Lower leg skin (tissue), 4 donors: ENCODE data around the gene LRRC27. TPM values are rescaled to one million over a fixed set of nuclear protein-coding genes. Genes with fewer than 3 reads are reported as not detected.

Source experiments
- DNase-seq, 2 donors: peaks; one replicate each; pipeline ENCODE4 v3.0.0-alpha.2; 2019; ENCODE audit warnings: low spot score in 2 of 2
- H3K4me3 ChIP-seq: fragments of 200-600 bp; sonication (generic); 2 replicates; pipeline ENCODE4 v1.5.1; 2017; ENCODE audit warnings: mild to moderate bottlenecking, low read depth; ENCODE audit not compliant: poor library complexity, severe bottlenecking
- POLR2A ChIP-seq, 2 donors: fragments of 450-650 bp; IDR thresholded peaks; one replicate each; pipeline ENCODE4 v1.6.1; 2016 to 2017; ENCODE audit warnings: antibody characterized with exemption in 2 of 2, mild to moderate bottlenecking in 1 of 2, moderate library complexity in 1 of 2
- WGBS, 2 donors: methylation state at CpG; one replicate each; pipeline ENCODE4 v1.1.5; 2018; 5-methylcytosine and 5-hydroxymethylcytosine counted together
- intact Hi-C: fragments of 100-400 bp; cut with DNase I; formaldehyde crosslinking; loops from one replicate; pipeline ENCODE4 v1.15.0; 2023; ENCODE audit warnings: low total_unique reads
- total RNA-seq, 4 donors: library from RNA; depleted of rRNA; stranded (reverse); fragments of >200 nt; gene quantifications; one replicate each; pipeline ENCODE4 v1.1.0, GENCODE V29; 2016
- TF ChIP-seq, protein P1 (sequence below), 3 donors: fragments of 450-650 bp; IDR thresholded peaks; one replicate each; pipeline ENCODE4 v1.5.1; 2016; ENCODE audit warnings: antibody characterized with exemption in 3 of 3, mild to moderate bottlenecking in 3 of 3, moderate library complexity in 2 of 3

Gene LRRC27
- 10 to 100 TPM in 1 of 4 donors, 1 to 10 TPM in 3; 3.1 to 11.3 (median 8.5) TPM for total RNA-seq

DNA sequence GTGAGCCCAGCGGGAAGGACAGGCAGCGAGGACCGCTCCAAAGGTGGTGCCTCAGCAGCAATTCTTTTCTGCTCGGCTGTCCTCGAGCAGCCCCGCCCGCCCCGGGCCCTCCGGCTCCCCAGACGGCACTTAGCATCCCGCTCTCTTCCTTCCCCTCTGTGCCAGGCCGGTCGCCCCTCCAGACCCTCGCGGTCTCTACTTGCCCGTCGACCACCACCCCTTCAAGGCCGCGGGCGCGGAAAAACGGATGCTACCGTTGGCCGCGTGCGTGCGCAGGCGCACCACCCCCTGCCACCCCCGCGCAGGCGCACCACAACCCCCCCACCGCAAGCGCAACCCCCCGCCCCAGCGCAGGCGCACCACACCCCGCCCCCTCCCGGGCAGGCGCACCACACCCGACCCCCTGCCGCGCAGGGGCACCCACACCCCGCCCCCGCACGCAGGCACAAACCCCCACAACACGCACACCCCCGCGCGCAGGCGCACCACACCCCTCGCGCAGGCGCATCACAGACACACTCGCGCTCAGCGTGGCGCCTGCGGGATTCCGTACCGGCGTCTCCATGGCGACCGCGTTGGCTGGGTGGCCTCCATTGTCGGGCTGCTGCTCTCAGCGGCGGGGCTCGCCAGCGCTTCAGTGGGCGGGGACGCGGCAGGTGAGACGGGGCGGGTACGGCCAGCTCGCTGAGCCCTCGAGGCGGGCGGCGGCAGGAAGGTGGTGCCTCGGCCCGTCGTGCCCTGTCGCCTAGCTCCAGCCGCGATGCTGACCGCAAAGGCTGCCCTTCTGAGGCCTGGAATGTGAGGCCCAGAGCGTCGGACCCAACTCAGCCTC is at the start of gene LRRC27:
LRRC27 (plus strand) TSS at position 593 of the 832 bp plus-strand sequence. CDS start 1,332 bp downstream, outside the sequence.
- no peak for TF ChIP-seq POLR2A (IDR thresholded peaks at IDR 0.05)
- TF ChIP-seq, protein P1, sequence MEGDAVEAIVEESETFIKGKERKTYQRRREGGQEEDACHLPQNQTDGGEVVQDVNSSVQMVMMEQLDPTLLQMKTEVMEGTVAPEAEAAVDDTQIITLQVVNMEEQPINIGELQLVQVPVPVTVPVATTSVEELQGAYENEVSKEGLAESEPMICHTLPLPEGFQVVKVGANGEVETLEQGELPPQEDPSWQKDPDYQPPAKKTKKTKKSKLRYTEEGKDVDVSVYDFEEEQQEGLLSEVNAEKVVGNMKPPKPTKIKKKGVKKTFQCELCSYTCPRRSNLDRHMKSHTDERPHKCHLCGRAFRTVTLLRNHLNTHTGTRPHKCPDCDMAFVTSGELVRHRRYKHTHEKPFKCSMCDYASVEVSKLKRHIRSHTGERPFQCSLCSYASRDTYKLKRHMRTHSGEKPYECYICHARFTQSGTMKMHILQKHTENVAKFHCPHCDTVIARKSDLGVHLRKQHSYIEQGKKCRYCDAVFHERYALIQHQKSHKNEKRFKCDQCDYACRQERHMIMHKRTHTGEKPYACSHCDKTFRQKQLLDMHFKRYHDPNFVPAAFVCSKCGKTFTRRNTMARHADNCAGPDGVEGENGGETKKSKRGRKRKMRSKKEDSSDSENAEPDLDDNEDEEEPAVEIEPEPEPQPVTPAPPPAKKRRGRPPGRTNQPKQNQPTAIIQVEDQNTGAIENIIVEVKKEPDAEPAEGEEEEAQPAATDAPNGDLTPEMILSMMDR (IDR thresholded peaks at IDR 0.05): no peak
- WGBS, 2 donors: 0 to 1% methylated on average over 20 to 23 of the region's 89 CpGs
- H3K4me3 ChIP-seq: peak within 1 kb of the TSS; percentile 73
- intact Hi-C loops: no loop called here
- DNase-seq: peak; percentile 97 to 100

DNA sequence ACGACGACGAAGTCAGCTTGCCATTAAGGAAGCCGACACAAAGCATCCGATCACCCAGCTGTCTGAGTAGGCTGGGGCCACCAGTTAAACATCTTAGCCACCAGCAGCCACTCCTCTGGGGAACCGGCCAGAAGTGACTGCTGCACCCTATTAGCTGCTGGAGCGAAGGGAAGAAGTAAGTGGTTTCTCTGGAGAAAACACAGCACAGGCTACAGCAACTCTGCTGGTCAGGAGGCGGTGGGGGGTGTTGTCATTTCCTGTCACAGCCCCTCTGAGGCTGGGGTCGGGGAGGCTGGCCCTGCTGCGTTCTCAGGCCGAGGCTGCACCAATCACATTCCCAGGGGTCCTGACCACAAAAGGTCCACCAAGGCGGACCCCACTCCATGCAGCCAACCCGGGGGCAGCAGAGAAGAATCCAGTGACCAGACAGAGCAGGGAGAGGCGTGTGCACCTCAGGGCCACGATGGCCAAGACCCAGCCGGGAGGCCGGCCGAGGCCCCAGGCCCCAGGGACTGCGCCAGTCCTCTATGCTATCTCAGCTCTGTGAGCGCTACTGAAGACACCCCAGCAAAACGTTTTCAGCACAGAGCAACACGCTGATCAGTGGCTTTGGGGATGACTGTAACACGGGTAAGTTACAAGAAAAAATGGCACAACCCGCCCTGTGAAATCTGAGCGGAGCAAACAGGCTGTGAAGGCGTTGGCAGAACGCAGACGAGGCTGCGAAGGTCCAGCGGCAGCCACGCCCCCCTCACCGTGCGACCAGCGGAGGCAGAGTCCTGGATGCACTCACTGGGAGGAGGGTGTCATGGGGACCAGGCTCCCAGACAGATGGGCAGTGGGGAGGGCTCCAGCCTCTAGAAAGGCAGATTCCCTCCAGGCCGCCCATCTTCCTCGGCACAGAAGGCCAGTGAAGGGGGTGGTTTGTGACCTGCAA is 49.1 kb upstream of the LRRC27 start:
- no peak for DNase-seq
- intact Hi-C loops: no loop called here
- 42 to 45% methylated on average over 35 to 36 of the region's 36 CpGs for WGBS, 2 donors
- TF ChIP-seq, protein P1 (IDR thresholded peaks at IDR 0.05): no peak
- TF ChIP-seq POLR2A (IDR thresholded peaks at IDR 0.05): no peak
- no peak overlapping the region for H3K4me3 ChIP-seq

DNA sequence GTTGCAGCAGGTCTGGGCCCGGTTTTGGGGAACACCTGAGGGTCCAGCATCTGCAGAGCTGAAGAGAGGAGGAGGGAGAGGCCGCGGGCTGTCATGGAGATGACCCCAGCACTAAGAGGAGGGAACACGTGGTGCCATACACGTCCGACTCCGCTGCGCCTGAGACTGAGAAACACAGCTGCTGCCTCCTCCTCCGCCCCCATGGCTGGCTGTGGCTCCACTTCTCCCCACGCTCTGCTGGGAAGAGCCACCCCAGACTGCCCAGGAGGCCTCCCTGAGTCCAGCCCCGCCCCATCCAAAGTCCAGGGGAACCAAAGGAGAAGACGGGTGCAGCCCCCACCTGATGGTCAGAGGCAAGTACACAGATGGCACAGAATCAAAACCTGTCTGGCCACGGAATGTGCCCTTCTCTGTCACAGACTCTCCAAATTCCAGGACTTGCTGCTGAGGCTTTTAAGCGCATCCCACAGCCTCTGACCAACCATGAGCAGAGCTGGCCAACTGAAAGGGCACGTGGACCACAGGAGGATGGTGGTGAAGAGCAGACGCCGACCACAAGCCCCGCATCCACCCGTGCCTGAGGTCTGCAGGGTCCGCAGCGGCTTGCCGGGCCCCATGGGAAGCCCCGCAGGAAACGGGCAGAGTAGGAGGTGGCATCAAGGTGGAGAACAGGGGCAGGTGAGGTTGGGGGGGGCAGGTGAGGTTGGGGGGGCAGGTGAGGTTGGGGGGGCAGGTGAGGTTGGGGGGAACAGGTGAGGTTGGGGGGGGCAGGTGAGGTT is 48.2 kb upstream of the LRRC27 start:
- TF ChIP-seq, protein P1 (IDR thresholded peaks at IDR 0.05): no peak
- no peak for TF ChIP-seq POLR2A (IDR thresholded peaks at IDR 0.05)
- no peak overlapping the region for H3K4me3 ChIP-seq
- WGBS, 2 donors: 52 to 61% methylated on average over 21 to 24 of the region's 24 CpGs
- intact Hi-C loops: no loop called here
- DNase-seq: no peak

DNA sequence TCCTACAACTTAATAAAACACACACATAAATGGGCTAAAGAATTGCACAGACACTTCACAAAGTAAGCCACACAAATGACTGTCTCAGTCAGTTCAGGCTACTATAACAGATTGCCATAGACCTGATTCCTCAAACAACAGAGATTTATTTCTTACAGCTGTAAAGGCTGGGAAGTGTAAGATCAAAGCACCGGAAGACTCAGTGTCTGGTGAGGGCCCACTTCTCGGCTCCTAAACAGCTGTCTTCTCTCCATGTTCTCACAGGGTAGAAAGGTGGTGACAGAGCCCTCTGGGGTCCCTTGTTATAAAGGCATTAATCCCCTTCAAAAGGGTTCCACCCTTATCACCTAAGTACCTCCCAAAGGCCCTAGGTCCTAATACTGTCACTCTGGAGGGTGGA is 42.6 kb upstream of the LRRC27 start:
- 65 to 72% methylated on average over 2 of the region's 2 CpGs for WGBS, 2 donors
- intact Hi-C loops: no loop called here
- no peak overlapping the region for H3K4me3 ChIP-seq
- DNase-seq: no peak
- TF ChIP-seq POLR2A (IDR thresholded peaks at IDR 0.05): no peak
- TF ChIP-seq, protein P1 (IDR thresholded peaks at IDR 0.05): no peak

DNA sequence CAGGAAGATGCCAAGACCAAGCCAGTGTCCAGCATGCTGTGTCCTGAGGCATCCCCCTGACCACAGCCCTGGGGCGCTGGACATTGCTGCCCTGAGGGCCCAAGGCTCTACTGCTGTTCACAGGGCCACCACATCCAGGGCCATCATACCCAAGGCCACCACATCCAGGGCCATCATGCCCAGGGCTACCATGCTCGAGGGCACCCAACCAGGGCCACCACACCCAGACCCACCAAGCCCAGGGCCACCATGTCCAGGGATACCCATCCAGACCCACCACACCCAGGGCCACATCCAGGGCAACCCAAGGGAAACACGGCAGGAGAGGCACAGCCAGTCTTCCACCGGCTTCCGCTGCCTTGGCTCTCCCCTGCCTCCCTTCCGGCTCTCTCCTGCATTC is 41.4 kb upstream of the LRRC27 start:
- DNase-seq: no peak
- no peak for TF ChIP-seq POLR2A (IDR thresholded peaks at IDR 0.05)
- TF ChIP-seq, protein P1 (IDR thresholded peaks at IDR 0.05): no peak
- WGBS, 2 donors: 88 to 93% methylated on average over 6 of the region's 6 CpGs
- intact Hi-C loops: no loop called here
- no peak overlapping the region for H3K4me3 ChIP-seq
